HepG2 (cell line): Measurements from ENCODE around the gene CCR2. TPM values are rescaled to one million over a fixed set of nuclear protein-coding genes. Genes with fewer than 3 reads are reported as not detected.

Experiments used
- ATAC-seq: fragments of 200-7000 bp; cut with Tn5 transposase; 3 replicates; pipeline ENCODE4 v1.9.1; 2020; ENCODE audit warnings: mild to moderate bottlenecking, moderate library complexity
- BruUV-seq: library from RNA; stranded (reverse); fragments of 400-500 nt; replicated peaks from 2 replicates; lab custom pipeline; 2021; lab: Mats Ljungman, UMichigan
- CTCF ChIA-PET: fragments of 300-600 bp; formaldehyde crosslinking; extraction: SDS; loops from one replicate; lab custom pipeline; 2021; ENCODE audit warnings: low total read pairs, inconsistent platforms, low intra/inter-chr PET ratio; lab: Yijun Ruan, JAX
- POLR2A ChIA-PET: fragments of 350-600 bp; sonication (Branson Sonifier 250); formaldehyde crosslinking; loops from one replicate; lab custom pipeline; 2020; ENCODE audit warnings: antibody characterized with exemption, inconsistent platforms; lab: Yijun Ruan, JAX
- DNase-seq: peaks from one replicate; pipeline ENCODE4 v3.0.0-alpha.2; 2015; ENCODE audit warnings: low spot score
- FAIRE-seq: peaks from 3 replicates; lab custom pipeline; 2011; peaks lifted over from hg19 to GRCh38; lab: Jason Lieb, UNC
- H2AFZ ChIP-seq: one replicate; pipeline ENCODE4 v1.6.1; 2011; ENCODE audit warnings: low read length, inconsistent platforms
- H3K27ac ChIP-seq: fragments of 300-600 bp; 3 replicates; pipeline ENCODE4 v1.8.0; 2011; ENCODE audit warnings: mixed run types, mild to moderate bottlenecking, mixed read lengths, low read length, inconsistent platforms; ENCODE audit not compliant: insufficient read depth; ENCODE audit errors: extremely low read length
- H3K27me3 ChIP-seq, 2 experiments: fragments of 200-600 bp in 1 of 2; 2 replicates in 1 of 2; 3 replicates in 1 of 2; pipeline versions ENCODE4 v1.6.0 to v1.8.0; 2011; ENCODE audit warnings: low read length in 2 of 2, mild to moderate bottlenecking in 2 of 2, moderate library complexity in 2 of 2, inconsistent platforms in 1 of 2; ENCODE audit not compliant: insufficient read depth in 2 of 2, control insufficient read depth in 1 of 2
- H3K36me3 ChIP-seq, 2 experiments: fragments of 200-600 bp in 1 of 2; replicated peaks in 1 of 2; 2 replicates in 1 of 2; 3 replicates in 1 of 2; pipeline versions ENCODE4 v1.5.1 to v1.8.0; 2011; ENCODE audit warnings: low read length in 2 of 2, inconsistent platforms in 1 of 2; ENCODE audit not compliant: insufficient read depth in 2 of 2, control insufficient read depth in 1 of 2
- H3K4me1 ChIP-seq: 2 replicates; pipeline ENCODE4 v1.5.1; 2012; ENCODE audit warnings: low read length, inconsistent platforms; ENCODE audit not compliant: insufficient read depth
- H3K4me2 ChIP-seq: 2 replicates; pipeline ENCODE4 v1.6.0; 2011; ENCODE audit warnings: low read depth, low read length, inconsistent platforms
- H3K4me3 ChIP-seq, 3 experiments: fragments of 200-600 bp in 1 of 3; sonication (generic), shearing (Covaris generic) in 1 of 3; replicated peaks in 1 of 3; 2 replicates each; pipeline ENCODE4 v1.5.1; 2011 to 2016; ENCODE audit warnings: low read length in 3 of 3, inconsistent platforms in 2 of 3, low read depth in 2 of 3, mild to moderate bottlenecking in 2 of 3, control low read depth in 1 of 3, mixed read lengths in 1 of 3; ENCODE audit not compliant: insufficient read depth in 1 of 3
- H3K79me2 ChIP-seq: one replicate; pipeline ENCODE4 v1.6.1; 2011; ENCODE audit warnings: low read length, inconsistent platforms; ENCODE audit not compliant: insufficient read depth
- H3K9ac ChIP-seq: 2 replicates; pipeline ENCODE4 v1.6.0; 2011; ENCODE audit warnings: mild to moderate bottlenecking, low read depth, low read length, inconsistent platforms; ENCODE audit not compliant: insufficient read depth
- H3K9me3 ChIP-seq: 2 replicates; pipeline ENCODE4 v1.5.1; 2012; ENCODE audit warnings: mild to moderate bottlenecking, low read length
- H4K20me1 ChIP-seq: 2 replicates; pipeline ENCODE4 v1.6.0; 2011; ENCODE audit warnings: inconsistent platforms, mild to moderate bottlenecking, low read length, moderate library complexity; ENCODE audit not compliant: insufficient read depth
- ZNF782 ChIP-seq: sonication (generic); formaldehyde crosslinking; IDR thresholded peaks from 2 replicates; pipeline ENCODE4 v1.4.0; 2020; ENCODE audit warnings: missing genetic modification reagents, mild to moderate bottlenecking, borderline replicate concordance
- ZSCAN12 ChIP-seq: sonication (generic); formaldehyde crosslinking; IDR thresholded peaks from 2 replicates; pipeline ENCODE4 v1.9.0; 2021; ENCODE audit warnings: mild to moderate bottlenecking, missing genetic modification reagents
- WGBS: methylation state at CpG from one replicate; pipeline ENCODE4 v1.1.6; 2017; ENCODE audit warnings: low lambda C conversion rate; 5-methylcytosine and 5-hydroxymethylcytosine counted together
- in situ Hi-C: cut with HindIII; loops from 2 replicates; pipeline ENCODE4 v1.10.0; 2017; ENCODE audit warnings: low pct_unique_long_range_greater_than_20kb; ENCODE audit not compliant: extremely low pct_ligation_motif_present
- intact Hi-C: fragments of 100-400 bp; cut with micrococcal nuclease; formaldehyde crosslinking; loops from one replicate; pipeline ENCODE4 v1.10.0; 2022; ENCODE audit not compliant: unreplicated experiment
- polyA plus RNA-seq, 8 experiments: library from polyadenylated mRNA; depleted of rRNA in 3 of 8; stranded (reverse) in 7 of 8; unstranded in 1 of 8; fragments of >200 nt; fragmentation: Illumina TruSeq in 4 of 8; extraction: Trizol in 4 of 8; gene quantifications; 2 replicates each; pipeline versions ENCODE4 v1.2.1 to v1.2.3, GENCODE V29; 2011 to 2016; ENCODE audit warnings: low read depth in 4 of 8, missing spikeins in 1 of 8, mixed read lengths in 1 of 8; ENCODE audit not compliant: insufficient read depth in 1 of 8
- total RNA-seq, 5 experiments: library from RNA; depleted of rRNA; stranded (reverse); fragments of >200 nt; fragmentation: Illumina TruSeq; extraction: Trizol; gene quantifications; 2 replicates each; pipeline ENCODE4 v1.2.3, GENCODE V29; 2016; ENCODE audit warnings: low read depth in 1 of 5
- TF ChIP-seq, protein P1 (sequence below): sonication (generic); formaldehyde crosslinking; IDR thresholded peaks from 2 replicates; pipeline ENCODE4 v1.4.0; 2020; ENCODE audit warnings: missing genetic modification reagents
- TF ChIP-seq, protein P2 (sequence below): sonication (generic); formaldehyde crosslinking; IDR thresholded peaks from 2 replicates; pipeline ENCODE4 v1.5.0; 2020; ENCODE audit warnings: mild to moderate bottlenecking, missing genetic modification reagents

The CCR2 gene
- total and polyA plus RNA-seq, 2 of the 13 experiments (the other 11 are each of a cell fraction or from before 2014, with no cell fraction given): not detected

DNA sequence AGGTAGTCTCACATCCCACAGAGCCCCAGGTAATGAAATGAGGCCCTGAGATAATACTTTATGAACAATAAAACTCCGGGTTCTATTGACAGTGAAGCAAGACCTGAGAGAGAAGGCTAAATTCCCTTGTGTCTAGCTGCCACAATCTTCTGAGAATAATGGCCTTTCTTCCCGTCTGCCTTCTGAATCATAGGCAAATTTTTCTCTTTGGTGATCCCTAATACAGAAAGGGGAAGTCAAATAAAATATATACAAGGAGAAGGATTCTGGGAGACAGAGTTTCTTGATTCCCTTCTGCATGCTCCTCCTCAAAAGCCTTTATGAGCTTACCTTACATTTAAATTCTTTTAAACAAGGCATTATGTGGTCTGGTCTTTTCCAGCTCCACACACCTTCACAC lies 29.9 kb upstream of the CCR2 start:
- Histone ChIP-seq H3K27me3 (peaks cover 0 to 3% of the 10 kb centered on the region in 2 experiments; a peak in 1 of 5 replicates), H2AFZ (no peak overlapping the region), H3K27ac (no peak overlapping the region), H4K20me1 (no peaks in the 10 kb centered on the region), H3K4me2 (no peak overlapping the region), H3K9ac (no peak overlapping the region), H3K4me3 (no peak overlapping the region), H3K79me2 (no peaks in the 10 kb centered on the region), H3K9me3 (no peaks in the 10 kb centered on the region), H3K4me1 (no peaks in the 10 kb centered on the region), H3K36me3 (no peaks in the 10 kb centered on the region)
- 0% methylated on average over 2 of the region's 2 CpGs for WGBS
- no peak for ATAC-seq
- FAIRE-seq: no peak
- TF ChIP-seq, protein P1, sequence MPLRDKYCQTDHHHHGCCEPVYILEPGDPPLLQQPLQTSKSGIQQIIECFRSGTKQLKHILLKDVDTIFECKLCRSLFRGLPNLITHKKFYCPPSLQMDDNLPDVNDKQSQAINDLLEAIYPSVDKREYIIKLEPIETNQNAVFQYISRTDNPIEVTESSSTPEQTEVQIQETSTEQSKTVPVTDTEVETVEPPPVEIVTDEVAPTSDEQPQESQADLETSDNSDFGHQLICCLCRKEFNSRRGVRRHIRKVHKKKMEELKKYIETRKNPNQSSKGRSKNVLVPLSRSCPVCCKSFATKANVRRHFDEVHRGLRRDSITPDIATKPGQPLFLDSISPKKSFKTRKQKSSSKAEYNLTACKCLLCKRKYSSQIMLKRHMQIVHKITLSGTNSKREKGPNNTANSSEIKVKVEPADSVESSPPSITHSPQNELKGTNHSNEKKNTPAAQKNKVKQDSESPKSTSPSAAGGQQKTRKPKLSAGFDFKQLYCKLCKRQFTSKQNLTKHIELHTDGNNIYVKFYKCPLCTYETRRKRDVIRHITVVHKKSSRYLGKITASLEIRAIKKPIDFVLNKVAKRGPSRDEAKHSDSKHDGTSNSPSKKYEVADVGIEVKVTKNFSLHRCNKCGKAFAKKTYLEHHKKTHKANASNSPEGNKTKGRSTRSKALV (CRISPR knock-in tag): no peak
- TF ChIP-seq ZNF782 (CRISPR knock-in tag) (no peak), ZSCAN12 (CRISPR knock-in tag) (no peak)
- TF ChIP-seq, protein P2, sequence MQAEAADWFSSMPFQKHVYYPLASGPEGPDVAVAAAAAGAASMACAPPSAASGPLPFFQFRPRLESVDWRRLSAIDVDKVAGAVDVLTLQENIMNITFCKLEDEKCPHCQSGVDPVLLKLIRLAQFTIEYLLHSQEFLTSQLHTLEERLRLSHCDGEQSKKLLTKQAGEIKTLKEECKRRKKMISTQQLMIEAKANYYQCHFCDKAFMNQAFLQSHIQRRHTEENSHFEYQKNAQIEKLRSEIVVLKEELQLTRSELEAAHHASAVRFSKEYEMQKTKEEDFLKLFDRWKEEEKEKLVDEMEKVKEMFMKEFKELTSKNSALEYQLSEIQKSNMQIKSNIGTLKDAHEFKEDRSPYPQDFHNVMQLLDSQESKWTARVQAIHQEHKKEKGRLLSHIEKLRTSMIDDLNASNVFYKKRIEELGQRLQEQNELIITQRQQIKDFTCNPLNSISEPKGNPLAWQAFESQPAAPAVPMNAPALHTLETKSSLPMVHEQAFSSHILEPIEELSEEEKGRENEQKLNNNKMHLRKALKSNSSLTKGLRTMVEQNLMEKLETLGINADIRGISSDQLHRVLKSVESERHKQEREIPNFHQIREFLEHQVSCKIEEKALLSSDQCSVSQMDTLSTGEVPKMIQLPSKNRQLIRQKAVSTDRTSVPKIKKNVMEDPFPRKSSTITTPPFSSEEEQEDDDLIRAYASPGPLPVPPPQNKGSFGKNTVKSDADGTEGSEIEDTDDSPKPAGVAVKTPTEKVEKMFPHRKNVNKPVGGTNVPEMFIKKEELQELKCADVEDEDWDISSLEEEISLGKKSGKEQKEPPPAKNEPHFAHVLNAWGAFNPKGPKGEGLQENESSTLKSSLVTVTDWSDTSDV (CRISPR knock-in tag): no peak
- intact Hi-C loops: no loop called here
- ChIA-PET CTCF (no interaction called here), POLR2A (no interaction called here)
- in situ Hi-C loops: no loop called here
- DNase-seq: no peak
- BruUV-seq: no TSS peak
